Amygdala (tissue), 56 donors: ENCODE data around the gene ADCY2.

Experiments used
- DNase-seq, 56 donors: peaks; one replicate each; lab custom pipeline; 2025; lab: John Stamatoyannopoulos, UW

Gene ADCY2

DNA sequence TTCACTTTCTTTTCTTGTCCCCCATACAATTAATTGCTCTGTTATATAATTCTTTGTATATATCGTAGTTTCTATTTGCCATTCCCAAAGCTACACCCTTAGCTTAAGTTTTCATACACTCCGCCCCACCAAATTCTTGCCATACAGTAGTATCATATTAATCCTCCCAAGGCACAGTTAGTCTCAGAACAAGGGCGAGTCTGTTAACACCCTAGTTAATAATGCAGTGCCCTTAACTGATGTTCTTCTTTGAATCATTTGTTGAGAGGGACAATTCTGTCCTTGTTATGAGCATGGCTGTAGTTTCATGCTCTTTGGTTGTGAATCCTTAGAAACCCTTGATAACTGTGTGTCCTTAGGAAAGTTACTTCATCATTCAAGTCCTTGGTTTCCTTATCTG, 248.8 kb downstream of the ADCY2 start:
- no peak for DNase-seq

DNA sequence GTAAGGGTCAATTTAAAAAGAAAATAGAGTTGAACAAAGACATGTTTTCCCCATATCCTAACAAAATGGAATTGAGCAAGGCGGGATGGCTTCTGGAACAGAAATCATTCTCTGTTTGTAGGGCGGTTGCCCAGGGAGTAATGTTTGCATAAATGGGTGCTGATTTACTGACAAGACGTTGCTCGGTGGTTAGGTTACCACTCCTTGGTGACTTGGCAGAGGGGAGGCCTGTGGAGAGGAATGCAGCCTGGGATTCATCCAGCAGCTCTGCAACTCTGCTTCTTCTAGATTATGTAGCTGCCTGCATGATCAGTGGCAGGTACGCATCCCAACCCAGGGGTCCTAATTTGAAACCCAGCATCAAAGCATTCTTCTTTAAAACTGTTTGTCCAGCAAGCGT, 254.8 kb downstream of the ADCY2 start:
- peak in 17 of 56 donors; percentile 4 to 64 (median 22) for DNase-seq

DNA sequence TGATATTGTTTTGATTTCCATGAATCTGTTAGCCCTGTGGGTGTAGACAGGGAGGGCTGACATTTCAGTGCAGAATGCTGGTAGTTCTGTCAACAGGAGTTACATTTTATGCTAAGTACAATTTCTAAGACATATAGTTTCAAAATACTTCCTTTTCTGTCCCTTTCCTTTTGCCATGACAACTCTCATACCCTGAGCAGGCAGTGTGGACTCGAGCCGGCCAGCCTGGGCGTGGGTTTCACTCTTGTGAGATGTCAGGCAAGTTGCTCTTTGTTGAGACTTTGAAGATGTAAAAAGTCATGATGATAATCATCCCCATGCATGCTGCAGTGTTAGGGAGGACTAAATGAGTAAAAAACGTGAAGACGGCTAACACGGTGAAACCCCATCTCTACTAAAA, 257.1 kb downstream of the ADCY2 start:
- DNase-seq, result no peak

DNA sequence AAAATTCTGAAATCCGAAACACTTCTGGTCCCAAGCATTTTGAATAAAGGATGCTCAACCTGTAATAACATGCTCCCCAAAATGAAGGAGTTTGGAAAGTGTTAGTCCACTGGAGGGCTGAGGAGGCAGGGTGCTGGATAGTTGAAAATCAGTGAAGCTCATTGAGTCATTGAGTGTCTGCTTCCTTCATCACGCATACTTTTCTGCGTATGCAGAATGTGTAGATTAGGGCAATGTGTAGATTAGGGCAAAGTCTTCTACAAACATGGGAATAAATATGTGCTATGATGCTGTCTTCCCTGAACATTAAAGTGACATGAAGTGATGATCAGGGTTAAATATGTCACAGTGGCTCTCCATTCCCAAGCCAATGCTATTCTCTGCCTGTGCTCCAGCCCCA, 261.2 kb downstream of the ADCY2 start:
- no peak for DNase-seq

DNA sequence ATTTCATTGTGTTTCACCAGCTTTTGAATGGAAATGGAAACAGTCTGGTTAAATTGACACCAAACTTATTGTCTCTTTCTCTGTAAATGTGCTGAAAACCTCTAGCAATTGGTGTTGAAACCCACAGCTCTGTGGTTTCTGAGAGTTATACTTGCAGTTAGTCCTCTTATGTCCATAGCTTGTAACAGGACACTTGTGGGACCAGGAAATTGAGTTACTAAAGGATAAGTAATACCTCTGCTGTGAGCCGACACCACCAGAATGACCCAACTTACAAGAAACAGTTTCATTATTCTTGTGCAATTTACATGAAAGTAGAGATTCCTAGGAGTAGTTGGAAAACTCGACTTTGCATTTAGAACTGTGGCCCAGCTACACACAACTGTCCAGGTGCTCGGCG, 263.5 kb downstream of the ADCY2 start:
- DNase-seq, result no peak

DNA sequence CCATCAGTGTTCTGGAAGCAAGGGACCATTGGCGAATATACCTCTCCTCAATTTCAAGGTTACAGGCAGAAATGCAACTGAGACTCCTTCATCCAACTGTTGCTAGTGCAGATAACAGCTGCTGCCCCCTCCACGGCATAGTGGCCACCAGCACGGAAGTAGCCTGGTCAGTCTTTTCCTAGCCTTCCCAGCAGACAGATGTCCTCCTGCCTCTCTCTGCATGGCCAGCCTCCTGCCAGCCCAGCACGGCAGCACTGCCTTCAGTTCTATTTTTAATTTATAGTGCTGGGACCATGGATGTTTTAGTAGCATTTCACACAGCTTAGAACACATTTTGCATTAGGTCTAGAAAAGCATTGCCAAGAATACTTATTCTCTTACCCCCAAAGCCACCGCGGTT, 266.4 kb downstream of the ADCY2 start:
- no peak for DNase-seq

DNA sequence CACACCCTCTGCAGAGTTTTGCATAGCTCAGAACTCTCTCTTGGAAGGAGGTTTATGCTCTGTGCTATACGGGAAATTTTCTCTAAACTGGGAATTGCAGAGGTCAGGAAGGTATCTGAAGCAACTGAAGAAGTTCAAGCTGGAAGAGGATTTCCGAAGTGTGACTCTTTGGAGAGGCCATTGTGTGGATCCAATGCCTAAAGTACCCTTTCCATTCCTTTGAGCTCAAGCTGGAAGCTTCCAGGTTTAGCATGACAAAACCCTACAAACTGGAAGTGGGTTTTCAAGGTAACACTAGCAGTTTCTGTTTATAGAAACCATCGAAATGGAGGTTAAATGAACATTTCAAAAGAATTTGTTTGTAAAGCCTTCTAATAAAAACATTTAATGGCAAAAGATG, 267.9 kb downstream of the ADCY2 start:
- no peak for DNase-seq

DNA sequence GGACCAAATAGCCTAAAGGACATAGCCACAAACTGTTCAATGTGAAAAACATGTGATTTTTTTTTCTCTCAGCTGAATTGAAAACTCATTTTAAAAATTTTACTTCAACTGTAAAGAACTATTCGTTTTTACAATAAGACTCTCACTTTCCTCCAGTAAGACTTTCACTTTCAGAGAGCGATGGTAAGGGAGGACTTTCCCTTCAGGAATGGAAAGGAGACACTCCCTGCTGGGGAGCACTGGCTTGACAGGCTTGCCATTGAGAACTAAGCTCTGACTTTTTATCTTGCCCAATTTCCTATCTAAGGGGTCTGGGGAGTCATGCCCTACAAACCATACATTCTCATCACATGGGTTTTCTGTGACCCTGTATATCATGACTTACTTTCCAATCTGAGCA, 268.3 kb downstream of the ADCY2 start:
- no peak for DNase-seq

DNA sequence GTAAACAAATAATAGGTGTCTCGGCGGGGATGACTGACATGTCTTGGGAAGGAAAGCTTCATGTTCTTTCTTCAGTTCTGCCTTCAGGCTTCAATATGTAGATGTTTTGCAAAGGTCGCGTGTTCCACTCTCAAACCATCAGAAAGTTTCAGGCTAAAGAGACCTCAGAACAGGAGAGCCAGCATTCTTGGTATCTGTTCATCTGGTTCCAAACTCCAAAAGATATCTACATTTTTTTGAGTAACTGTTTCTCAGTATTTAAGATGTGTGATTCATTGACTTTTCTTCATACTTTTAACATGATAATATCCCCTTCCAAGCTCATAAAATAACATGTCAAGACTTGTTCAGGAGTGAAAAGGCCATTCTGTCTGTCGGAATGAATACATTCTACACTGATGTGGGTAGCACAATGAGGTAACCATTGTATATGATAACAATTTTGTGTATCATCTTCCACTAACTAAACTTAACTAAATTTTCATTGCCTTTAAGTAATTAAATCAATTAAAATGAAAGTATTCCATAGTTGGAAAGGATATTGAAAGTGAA, 271.4 kb downstream of the ADCY2 start:
- no peak for DNase-seq

DNA sequence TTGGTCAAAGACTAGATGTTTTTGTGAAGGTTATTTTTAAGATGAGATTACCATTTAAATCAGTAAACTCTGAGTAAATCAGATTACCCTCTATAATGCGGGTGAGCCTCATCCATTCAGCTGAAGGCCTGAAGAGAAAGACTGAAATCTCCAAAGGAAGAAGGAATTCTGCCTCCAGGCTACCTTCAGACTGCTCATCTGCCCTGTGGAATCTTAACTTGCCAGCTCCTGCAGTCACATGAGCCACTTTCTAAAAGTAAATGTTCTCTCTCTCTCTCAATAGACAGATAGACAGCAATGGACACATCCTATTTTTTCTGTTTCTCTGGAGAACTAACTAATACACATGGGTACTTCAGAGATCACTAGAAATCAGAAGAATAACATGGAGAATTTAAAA, 272.2 kb downstream of the ADCY2 start:
- DNase-seq, result no peak

DNA sequence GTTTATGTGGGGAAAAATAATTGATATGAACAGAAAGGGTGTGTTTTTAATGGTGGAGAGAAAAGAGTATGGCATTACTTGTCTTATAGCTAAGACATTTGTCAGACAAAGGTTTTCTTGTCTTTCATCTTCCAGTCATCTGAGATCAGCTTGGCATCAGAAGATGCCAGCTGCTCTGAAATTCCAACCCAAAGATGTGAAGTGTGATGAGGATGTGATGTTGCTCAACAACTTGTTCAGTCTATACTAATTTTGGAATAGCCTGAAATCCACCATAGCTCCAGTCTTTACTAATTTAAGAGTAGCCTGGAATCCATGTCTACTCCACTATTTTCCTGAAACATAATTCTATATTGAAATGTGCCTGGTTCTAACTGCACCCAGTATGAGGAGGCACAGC, 272.7 kb downstream of the ADCY2 start:
- DNase-seq, result no peak

DNA sequence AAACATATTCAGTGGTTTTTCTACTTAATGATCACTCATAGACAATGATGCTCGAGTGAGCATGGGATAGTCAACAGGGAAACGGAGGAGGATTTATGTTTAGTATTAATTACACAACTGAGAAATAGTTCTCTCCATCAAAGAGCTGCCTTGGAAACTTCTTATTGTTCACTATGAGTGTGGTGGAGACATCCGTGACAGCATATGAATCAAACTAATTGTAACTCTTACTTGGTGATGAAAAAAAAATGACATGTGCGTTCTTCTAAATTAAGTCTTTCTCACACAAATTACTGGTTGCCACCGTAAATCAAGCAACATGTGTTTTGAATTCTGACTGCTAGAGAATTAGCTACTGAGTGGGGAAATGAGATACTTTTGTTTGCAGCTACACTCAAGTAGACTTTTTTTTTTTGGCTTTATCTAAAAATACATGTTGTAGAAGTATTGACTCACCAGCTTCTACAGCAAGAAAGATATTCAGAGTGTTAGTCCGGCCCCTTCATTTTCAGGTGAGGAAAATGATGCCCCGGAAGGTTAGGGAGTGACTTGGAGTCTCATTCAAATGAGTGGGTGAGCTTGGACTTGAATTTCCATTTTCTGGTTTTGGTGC, 275.5 kb downstream of the ADCY2 start:
- DNase-seq, result no peak

DNA sequence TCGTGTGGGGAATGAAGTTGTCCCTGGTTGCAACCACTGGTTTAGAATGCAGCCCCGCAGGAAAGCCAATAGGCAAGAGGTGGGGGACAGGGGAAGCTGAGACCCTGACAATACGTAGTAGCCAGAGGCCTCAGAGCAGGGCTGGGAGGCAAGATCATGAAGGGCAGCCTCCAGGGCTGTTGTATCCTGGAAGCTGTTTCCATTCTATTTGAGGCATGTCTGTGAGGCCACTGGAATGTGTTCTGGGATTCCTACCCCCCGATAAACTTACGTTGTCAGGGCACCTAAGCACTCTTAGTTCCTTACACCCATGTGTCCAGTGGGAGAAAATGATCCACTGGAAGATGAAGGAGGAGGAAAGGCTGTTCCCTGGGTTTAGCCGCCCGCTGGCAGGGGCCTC, 277.7 kb downstream of the ADCY2 start:
- DNase-seq, result no peak

DNA sequence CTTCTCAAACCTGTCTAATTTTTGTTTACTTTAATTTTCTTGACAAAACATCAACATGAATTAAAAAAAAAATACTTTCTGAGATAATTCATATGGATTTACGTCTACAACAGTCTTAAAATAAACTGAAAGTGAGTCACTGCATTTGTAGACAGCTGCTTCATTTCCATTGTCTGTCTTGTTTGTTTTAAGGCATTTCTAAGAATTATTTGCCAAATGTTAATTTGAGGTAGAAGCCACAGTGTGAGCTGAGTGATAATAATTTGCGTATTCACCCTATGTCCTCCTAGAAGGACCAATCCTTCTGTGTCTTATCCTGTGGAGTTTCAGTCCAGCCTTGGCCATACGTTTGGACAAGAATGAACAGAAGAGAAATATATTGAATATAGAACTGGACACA, 280.5 kb downstream of the ADCY2 start:
- DNase-seq, result no peak

DNA sequence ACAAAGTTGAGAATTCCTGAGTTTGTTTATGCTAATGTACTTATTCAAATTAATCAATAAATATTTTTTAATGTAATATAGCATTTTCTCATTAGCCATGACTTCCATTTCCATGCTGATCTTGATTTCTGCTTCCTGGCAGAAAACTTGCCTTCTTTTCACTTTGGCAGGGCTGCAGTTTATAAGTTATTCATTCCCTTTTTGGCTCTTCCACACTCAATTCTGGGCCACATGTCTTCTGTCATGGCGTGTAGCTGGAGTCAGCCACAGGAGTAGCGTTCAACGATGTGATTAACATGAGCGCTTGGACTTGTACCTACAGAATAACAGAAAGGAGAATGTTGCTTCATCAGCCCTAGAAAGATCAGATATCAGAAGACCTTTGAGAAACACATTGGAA, 282.1 kb downstream of the ADCY2 start:
- DNase-seq, result peak in 2 of 56 donors; percentile 5 to 7

DNA sequence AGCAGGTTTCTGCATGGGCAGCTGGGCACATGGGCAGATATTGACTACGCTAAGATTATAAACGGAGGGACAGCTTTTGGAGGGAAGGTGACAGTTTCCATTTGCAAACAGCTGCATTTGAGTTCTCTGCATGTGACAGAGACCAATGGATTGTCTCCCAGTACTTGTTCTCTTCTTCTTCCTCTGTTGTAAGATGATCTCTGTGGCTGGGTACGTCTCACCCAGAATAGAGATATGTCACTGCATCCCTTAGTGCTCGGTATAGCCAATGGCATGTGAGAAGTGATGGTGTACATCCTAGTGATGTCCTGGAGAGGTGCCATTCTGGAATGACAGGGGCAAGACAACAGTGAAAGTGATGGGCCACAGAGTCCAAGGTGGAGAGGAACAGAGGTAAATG, 283.7 kb downstream of the ADCY2 start:
- DNase-seq, result no peak

DNA sequence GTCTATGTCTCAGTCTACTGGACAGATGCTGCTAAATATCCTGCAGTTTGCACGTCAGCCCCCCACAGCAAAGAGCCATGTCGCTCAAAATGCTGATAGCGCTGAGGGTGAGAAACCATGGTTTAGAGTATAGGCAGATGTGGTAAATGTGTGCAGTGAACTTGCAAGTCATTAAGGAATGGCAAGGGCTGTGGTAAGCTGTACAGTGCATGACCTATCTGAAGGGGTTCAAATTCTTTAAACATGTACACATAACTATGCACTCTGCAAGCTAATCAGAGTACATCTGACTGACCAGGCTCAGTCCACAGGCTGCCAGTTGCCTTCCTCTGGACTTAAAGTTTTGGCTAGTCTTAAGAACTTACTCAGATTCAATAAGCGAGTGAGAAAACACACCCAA, 284.3 kb downstream of the ADCY2 start:
- DNase-seq, result no peak

DNA sequence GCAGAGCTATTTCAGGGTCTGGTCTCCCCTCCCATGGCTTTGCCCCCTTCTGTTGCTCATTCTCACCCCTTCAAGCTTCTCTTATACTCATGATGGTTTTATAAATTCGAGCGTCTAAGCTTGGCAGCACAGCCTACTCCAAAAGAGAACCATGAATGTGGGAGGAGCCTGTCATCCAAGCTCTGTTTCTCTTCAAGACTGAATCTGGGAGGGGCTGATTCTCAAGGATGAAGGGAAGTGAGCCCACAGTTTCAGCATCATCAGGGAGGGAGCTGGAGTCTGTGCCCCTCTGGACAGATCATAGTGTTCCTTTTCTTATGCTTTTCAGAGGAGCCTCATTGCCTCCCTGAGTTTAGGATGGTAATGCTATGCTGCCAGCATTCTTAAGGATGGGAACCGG, 286.4 kb downstream of the ADCY2 start:
- no peak for DNase-seq

DNA sequence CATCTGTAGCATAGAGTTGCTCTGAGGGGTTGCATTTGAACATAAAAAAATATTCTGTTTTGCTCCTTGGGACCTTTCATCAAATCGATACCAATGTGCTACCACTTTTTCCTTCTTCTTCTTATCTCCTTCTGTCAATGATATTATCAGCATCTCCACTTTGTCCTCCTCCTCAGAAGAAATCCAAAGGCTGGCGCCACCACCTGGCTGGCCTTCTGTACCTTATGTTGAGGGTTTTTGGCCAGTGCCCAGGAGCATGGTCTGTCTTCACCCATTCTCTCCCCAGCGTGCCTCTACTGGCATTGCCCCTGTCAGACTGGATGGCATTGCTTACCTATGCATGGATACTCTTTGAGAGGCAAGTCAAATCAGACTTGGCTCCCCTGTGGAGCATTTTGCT, 287.8 kb downstream of the ADCY2 start:
- DNase-seq, result no peak

DNA sequence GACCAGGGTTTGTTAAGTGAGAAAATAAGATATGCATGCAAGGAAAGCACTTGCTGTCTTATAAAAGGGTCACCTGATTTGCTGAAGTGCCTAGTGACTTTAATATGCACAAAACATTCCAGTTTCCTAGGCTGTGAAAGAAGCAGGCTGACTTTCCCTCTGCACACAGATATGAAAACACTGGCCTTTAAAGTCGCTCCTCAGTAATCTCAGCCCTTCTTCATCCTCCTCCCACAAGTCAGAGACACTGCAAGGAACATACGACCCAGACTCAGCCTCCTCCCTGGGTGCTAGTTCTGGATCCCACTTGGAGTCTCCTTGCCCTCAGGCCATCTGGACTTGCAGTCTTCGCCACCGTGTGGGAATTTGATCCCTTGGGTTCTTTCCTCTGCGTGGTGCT, 288.9 kb downstream of the ADCY2 start:
- DNase-seq, result no peak

DNA sequence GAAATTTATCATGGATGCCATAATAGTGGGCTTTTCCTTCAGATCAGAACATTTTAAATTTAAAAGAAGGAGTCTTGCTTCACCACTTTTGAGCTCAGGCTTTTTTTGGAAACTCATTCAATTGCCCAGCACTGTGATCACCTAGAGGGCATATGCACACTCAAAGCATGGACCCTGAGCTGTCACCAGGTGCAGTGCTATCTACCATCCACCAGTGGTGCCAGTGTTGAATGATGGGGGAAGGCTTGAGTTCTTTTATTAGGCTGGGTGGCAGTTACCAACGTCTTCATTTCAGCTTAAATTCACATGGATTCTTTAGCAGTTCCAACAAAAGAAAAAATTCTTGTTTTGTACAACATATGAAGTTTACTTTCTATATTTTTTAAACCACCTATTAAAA, 290.9 kb downstream of the ADCY2 start:
- no peak for DNase-seq

DNA sequence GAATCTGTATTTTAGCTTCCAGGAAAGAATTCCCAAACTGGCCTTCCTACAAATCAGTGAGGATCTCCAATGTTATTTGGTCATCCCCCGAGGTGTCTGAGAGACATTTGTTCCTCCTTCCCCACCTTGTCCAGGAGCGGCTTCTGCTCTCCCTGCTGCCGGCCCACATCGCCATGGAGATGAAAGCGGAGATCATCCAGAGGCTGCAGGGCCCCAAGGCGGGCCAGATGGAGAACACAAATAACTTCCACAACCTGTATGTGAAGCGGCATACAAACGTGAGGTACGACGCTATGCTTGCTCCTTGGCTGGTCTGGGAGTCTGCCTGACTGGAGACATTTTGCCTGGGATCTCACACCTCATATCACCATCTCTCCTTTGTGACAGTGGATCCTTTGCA, 294.6 kb downstream of the ADCY2 start:
- DNase-seq, result no peak

DNA sequence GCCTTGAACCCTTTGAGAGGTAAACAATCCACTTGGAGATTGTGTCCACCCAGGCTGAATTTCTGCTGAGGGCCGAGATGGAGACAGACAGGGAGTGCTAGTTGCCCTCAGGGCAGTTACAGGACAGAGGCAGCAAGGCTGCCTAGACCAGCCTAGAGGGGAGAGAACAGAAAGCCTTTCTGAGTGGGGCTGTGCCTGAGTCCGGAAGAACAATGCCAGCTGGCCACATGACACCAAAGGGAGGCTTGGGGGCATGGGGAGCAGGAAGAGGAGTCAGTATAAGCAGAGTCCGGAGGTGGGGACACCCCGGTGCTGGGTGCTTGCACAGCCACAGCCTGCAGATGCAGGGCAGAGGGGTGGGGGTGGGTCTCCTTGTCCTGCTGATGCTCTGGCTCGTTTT, 309.3 kb downstream of the ADCY2 start:
- no peak for DNase-seq
